ENCODE results near the gene PVR. TPM values are rescaled to one million over a fixed set of nuclear protein-coding genes. Genes with fewer than 3 reads are reported as not detected.

Gene PVR
- polyA plus RNA-seq, 1 of the 3 experiments (the other 2 are of a cell fraction): 90.8 TPM

DNA sequence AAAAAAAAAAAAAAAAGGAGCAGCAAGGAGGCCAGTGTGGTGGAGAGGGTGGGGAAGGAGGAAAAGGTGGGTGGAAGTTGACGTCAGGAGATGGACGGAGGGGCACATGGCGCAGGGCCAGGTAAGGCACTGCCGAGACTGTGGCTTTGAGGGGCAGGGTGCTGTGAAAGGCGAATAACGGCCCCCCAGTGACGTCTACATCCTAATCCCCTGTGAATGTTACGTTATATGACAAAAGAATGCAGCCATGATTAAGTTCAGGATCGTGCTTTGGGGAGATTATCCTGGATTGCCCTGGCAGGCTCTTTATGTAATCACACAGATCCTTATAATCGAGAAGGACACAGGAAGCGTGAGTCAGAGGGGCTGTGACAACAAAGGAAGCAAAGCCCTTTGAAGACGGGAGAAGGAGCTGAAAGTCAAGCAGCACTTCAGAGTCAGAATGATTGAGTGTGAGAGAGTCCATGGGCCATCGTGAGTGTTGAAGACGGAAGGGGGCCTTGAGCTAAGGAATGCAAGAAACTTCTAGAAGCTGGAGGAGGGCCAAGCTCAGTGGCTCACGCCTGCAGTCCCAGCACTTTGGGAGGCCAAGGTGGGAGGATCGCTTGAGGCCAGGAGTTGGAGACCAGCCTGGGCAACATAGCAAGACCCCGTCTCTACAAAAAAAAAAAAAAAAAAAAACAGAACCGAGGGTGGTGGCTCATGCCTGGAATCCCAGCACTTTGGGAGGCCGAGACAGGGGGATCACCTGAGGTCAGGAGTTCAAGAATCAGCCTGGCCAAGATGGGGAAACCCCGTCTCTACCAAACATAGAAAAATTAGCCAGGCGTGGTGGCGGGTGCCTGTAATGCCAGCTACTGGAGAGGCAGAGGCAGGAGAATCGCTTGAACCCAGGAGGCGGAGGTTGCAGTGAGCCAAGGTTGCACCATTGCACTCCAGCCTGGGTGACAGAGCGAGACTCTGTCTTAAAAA is 41.5 kb downstream of the PVR start (continued):
- TF ChIP-seq NFIC (IDR thresholded peaks at IDR 0.05; ENCODE audit: borderline replicate concordance) (peak; percentile 46; the same call in 1 of the 2 replicates), RAD21 (IDR thresholded peaks at IDR 0.05; ENCODE audit: low read length) (no peak), TEAD4 (IDR thresholded peaks at IDR 0.05; ENCODE audit: borderline replicate concordance, insufficient read depth) (no peak), GABPA (IDR thresholded peaks at IDR 0.05; ENCODE audit: low read depth) (0 out of 2 replicates have a peak, but pooled peaks have one; percentile 16), YY1 (IDR thresholded peaks at IDR 0.05; ENCODE audit: low read depth) (no peak), SIN3A (IDR thresholded peaks at IDR 0.05; ENCODE audit: borderline replicate concordance, low read depth, low read length) (0 out of 2 replicates have a peak, but pooled peaks have one; percentile 45), SMC3 (IDR thresholded peaks at IDR 0.05; ENCODE audit: low read depth, low read length) (no peak), FOSL2 (IDR thresholded peaks at IDR 0.05; ENCODE audit: borderline replicate concordance, low read depth) (peak; percentile 77), GATA2 (CRISPR knock-in tag; IDR thresholded peaks at IDR 0.05) (no peak), MXI1 (IDR thresholded peaks at IDR 0.05; ENCODE audit: low read depth, low read length) (no peak), NRF1 (IDR thresholded peaks at IDR 0.05; ENCODE audit: low read depth, low read length) (no peak), POLR2AphosphoS5 (IDR thresholded peaks at IDR 0.05; ENCODE audit: low read depth, low read length) (peak; percentile 65; the same call in 1 of the 2 replicates), MEF2A (IDR thresholded peaks at IDR 0.05; ENCODE audit: borderline replicate concordance, low read depth) (no peak), EP300 (IDR thresholded peaks at IDR 0.05; ENCODE audit: borderline replicate concordance in 1 of 2, low read depth in 1 of 2, low read length in 1 of 2) (no peak), TCF12 (IDR thresholded peaks at IDR 0.05) (peak; percentile 61), FOXM1 (IDR thresholded peaks at IDR 0.05; ENCODE audit: low read depth) (no peak)
- TF ChIP-seq, protein P1, sequence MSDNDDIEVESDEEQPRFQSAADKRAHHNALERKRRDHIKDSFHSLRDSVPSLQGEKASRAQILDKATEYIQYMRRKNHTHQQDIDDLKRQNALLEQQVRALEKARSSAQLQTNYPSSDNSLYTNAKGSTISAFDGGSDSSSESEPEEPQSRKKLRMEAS (IDR thresholded peaks at IDR 0.05; ENCODE audit: low read depth): peak; percentile 28
- TF ChIP-seq, protein P2, sequence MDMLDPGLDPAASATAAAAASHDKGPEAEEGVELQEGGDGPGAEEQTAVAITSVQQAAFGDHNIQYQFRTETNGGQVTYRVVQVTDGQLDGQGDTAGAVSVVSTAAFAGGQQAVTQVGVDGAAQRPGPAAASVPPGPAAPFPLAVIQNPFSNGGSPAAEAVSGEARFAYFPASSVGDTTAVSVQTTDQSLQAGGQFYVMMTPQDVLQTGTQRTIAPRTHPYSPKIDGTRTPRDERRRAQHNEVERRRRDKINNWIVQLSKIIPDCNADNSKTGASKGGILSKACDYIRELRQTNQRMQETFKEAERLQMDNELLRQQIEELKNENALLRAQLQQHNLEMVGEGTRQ (IDR thresholded peaks at IDR 0.05; ENCODE audit: borderline replicate concordance, low read depth, low read length): no peak
- TF ChIP-seq, protein P3, sequence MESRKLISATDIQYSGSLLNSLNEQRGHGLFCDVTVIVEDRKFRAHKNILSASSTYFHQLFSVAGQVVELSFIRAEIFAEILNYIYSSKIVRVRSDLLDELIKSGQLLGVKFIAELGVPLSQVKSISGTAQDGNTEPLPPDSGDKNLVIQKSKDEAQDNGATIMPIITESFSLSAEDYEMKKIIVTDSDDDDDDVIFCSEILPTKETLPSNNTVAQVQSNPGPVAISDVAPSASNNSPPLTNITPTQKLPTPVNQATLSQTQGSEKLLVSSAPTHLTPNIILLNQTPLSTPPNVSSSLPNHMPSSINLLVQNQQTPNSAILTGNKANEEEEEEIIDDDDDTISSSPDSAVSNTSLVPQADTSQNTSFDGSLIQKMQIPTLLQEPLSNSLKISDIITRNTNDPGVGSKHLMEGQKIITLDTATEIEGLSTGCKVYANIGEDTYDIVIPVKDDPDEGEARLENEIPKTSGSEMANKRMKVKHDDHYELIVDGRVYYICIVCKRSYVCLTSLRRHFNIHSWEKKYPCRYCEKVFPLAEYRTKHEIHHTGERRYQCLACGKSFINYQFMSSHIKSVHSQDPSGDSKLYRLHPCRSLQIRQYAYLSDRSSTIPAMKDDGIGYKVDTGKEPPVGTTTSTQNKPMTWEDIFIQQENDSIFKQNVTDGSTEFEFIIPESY (IDR thresholded peaks at IDR 0.05; ENCODE audit: borderline replicate concordance, low read depth): no peak
- TF ChIP-seq, protein P4, sequence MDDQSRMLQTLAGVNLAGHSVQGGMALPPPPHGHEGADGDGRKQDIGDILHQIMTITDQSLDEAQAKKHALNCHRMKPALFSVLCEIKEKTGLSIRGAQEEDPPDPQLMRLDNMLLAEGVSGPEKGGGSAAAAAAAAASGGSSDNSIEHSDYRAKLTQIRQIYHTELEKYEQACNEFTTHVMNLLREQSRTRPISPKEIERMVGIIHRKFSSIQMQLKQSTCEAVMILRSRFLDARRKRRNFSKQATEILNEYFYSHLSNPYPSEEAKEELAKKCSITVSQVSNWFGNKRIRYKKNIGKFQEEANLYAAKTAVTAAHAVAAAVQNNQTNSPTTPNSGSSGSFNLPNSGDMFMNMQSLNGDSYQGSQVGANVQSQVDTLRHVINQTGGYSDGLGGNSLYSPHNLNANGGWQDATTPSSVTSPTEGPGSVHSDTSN (IDR thresholded peaks at IDR 0.05): peak; percentile 93
- TF ChIP-seq, protein P5, sequence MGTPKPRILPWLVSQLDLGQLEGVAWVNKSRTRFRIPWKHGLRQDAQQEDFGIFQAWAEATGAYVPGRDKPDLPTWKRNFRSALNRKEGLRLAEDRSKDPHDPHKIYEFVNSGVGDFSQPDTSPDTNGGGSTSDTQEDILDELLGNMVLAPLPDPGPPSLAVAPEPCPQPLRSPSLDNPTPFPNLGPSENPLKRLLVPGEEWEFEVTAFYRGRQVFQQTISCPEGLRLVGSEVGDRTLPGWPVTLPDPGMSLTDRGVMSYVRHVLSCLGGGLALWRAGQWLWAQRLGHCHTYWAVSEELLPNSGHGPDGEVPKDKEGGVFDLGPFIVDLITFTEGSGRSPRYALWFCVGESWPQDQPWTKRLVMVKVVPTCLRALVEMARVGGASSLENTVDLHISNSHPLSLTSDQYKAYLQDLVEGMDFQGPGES (IDR thresholded peaks at IDR 0.05; ENCODE audit: low read depth, low read length): no peak

Measured in SK-N-SH (cell line).